ENCODE data around the gene SOX1. TPM values are rescaled to one million over a fixed set of nuclear protein-coding genes. Genes with fewer than 3 reads are reported as not detected.

SOX1 gene
- total and polyA plus RNA-seq, 3 experiments from 2014 or later, result not detected

DNA sequence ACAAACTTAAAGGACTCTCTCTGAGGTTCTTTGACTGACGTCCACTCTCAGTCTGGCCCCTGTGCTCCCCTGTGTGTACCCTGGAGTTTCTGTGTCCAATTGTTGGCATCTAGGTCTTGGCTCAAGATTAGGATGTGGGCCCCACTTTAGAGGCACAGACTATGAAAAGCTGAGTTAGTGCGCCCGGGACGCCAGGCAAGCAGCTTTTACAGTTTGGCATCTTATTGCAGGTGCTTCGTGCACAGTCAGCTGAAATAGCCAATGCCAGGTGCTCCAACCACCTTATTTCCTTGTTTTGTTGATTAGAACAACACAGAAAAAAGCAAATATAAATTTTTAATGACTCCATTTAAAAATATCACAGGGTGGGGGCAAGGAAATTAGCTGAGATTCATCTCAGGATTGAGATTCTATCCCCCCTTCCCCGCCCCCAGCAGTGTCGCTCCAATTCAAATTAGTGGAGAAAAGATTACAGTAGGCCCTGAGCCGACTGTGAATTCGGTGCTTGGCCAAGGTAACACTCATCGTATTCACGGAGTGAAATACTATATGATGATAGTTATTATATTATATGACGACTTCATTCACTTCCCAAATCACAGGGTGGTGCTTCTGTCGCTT is 4.3 kb downstream of the SOX1 start:
- DNase-seq, result no peak
- H3K27me3 ChIP-seq (ENCODE audit: insufficient read depth, low read length, poor library complexity, severe bottlenecking), result peaks cover 37% of the 10 kb centered on the region
- CTCF ChIA-PET, result no interaction called here

DNA sequence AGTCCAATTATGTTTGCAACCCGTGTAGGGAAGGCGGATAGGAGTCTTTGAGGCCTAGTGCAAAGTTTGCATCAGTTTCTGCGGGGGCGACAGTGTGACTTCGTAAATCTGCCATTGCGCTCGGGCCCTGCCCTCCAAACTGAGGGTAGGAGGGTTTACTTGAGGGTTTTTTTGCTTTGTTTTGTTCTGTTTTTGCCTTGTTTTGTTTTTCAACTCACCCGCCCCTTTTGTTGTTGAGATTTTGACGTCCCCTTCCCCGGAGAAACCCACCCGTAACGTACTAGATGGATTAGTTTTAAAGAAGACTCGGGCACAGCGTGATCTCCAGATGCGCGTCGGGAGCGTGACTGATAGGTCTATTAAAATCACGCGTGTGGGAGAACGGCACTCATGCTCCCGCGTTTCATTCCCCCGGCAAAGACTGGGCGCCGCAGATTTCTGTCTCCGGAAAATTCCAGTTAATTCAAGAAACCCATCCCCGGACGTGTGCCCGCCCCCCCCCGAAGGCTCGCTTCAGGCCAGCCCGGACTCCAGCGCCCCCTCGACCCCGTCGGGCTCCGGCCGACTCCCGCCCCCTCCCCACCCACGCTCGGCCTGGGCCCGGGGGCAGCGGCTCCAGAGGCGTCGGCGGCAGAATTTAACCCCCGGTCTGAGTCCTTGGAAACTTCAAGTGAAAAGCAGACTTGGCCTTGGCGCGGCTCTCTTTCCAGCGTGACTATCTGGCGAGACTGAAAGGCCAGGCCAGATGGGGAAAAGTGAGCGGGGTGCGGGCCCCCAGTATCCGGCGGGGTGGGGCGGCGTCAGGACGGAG is 5.0 kb downstream of the SOX1 start:
- Histone ChIP-seq H3K36me3 (ENCODE audit: insufficient read depth, low read length) (no peaks in the 10 kb centered on the region), H3K27ac (ENCODE audit: low read depth, low read length) (no peak overlapping the region), H3K27me3 (ENCODE audit: insufficient read depth, low read length, poor library complexity, severe bottlenecking) (peaks cover 41% of the 10 kb centered on the region), H3K9me3 (ENCODE audit: low read length) (no peaks in the 10 kb centered on the region), H3K4me3 (ENCODE audit: low read length) (no peak overlapping the region), H3K4me1 (ENCODE audit: insufficient read depth, low read length) (no peaks in the 10 kb centered on the region)
- Mint-ChIP-seq H3K27ac (peak overlapping the region in 1 of 8 donors; percentile 2), H3K9me3 (peaks cover 6 to 42% (median 20%) of the 10 kb centered on the region in 5 donors), H3K36me3 (peaks cover 0 to 4% (median 2%) of the 10 kb centered on the region in 3 donors), H3K4me1 (peaks cover 1 to 15% (median 5%) of the 10 kb centered on the region in 3 donors), H3K27me3 (peaks cover 57 to 65% of the 10 kb centered on the region in 2 donors), H3K4me3 (peak overlapping the region in 1 of 7 donors; percentile 51)
- DNase-seq, result no peak
- POLR2A ChIA-PET, result no interaction called here
- CTCF ChIA-PET, result no interaction called here

More for the DNA sequence above, 4.3 kb downstream of the SOX1 start:
- H3K4me3 ChIP-seq (ENCODE audit: low read length), result no peak overlapping the region
- Mint-ChIP-seq H3K4me3 (peak overlapping the region in 1 of 7 donors; percentile 51), H3K27me3 (peaks cover 57 to 60% of the 10 kb centered on the region in 2 donors), H3K9me3 (peaks cover 6 to 42% (median 20%) of the 10 kb centered on the region in 5 donors), H3K4me1 (peaks cover 1 to 15% (median 5%) of the 10 kb centered on the region in 3 donors), H3K36me3 (peaks cover 0 to 4% (median 2%) of the 10 kb centered on the region in 3 donors), H3K27ac (peak overlapping the region in 2 of 8 donors; percentile 2 to 27)
- H3K36me3 ChIP-seq (ENCODE audit: insufficient read depth, low read length), result no peaks in the 10 kb centered on the region
- H3K27ac ChIP-seq (ENCODE audit: low read depth, low read length), result no peak overlapping the region
- H3K4me1 ChIP-seq (ENCODE audit: insufficient read depth, low read length), result peaks cover under 1% of the 10 kb centered on the region
- POLR2A ChIA-PET, result no interaction called here
- no peaks in the 10 kb centered on the region for H3K9me3 ChIP-seq (ENCODE audit: low read length)

GRCh38 chr13:112072534-112073244 is 5.7 kb downstream of the SOX1 start:
- Mint-ChIP-seq H3K36me3 (peaks cover 0 to 4% (median 2%) of the 10 kb centered on the region in 3 donors), H3K4me1 (peaks cover 1 to 15% (median 5%) of the 10 kb centered on the region in 3 donors), H3K9me3 (peaks cover 6 to 42% (median 20%) of the 10 kb centered on the region in 5 donors), H3K4me3 (no peak overlapping the region), H3K27me3 (peaks cover 57 to 67% of the 10 kb centered on the region in 2 donors), H3K27ac (no peak overlapping the region)
- Histone ChIP-seq H3K4me1 (ENCODE audit: insufficient read depth, low read length) (no peaks in the 10 kb centered on the region), H3K4me3 (ENCODE audit: low read length) (no peak overlapping the region), H3K36me3 (ENCODE audit: insufficient read depth, low read length) (no peaks in the 10 kb centered on the region), H3K9me3 (ENCODE audit: low read length) (no peaks in the 10 kb centered on the region), H3K27me3 (ENCODE audit: insufficient read depth, low read length, poor library complexity, severe bottlenecking) (peaks cover 42% of the 10 kb centered on the region), H3K27ac (ENCODE audit: low read depth, low read length) (no peak overlapping the region)
- no peak for DNase-seq
- CTCF ChIA-PET, result no interaction called here
- POLR2A ChIA-PET, result no interaction called here

GRCh38 chr13:112073245-112074138 is 6.5 kb downstream of the SOX1 start:
- H3K27ac Mint-ChIP-seq, result no peak overlapping the region

DNA sequence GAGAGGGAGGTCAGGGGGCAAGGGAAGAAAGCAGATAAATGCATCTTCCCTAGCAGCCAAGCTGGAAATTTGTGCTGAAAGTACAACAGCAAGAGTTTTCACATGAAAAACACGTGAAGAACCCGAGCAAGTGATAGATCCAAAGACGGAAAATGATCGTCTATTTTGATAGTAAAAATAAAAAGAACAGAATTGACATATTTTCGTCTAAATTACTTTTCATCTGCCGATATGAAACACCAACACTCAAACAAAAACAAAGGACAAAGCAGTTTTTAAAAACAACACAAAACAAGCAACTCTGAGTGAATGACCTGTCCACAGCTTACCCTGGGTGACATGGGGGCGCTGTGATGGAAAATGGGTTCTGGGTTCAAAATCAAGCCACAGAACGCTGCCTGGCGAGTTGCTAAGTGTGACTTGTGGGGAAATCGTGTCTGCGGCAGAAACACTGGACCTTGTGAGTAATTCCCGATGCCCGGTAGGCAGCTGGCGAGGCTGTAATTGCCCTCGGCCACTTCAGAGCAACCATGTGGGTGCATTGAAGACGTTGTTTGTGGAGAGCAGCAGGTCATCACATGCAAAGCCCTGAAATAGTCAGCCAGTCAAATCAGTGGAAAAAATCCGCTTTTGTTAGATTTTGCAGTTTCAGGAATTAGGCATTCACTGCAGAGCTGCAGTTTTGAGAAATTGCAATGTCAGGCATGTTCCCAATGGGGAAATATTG is 7.4 kb downstream of the SOX1 start:
- Histone ChIP-seq H3K4me3 (ENCODE audit: low read length) (no peak overlapping the region), H3K27me3 (ENCODE audit: insufficient read depth, low read length, poor library complexity, severe bottlenecking) (peaks cover 54% of the 10 kb centered on the region), H3K36me3 (ENCODE audit: insufficient read depth, low read length) (no peaks in the 10 kb centered on the region), H3K4me1 (ENCODE audit: insufficient read depth, low read length) (no peaks in the 10 kb centered on the region), H3K27ac (ENCODE audit: low read depth, low read length) (no peak overlapping the region), H3K9me3 (ENCODE audit: low read length) (no peaks in the 10 kb centered on the region)
- peaks cover 4 to 36% (median 15%) of the 10 kb centered on the region in 5 donors for H3K9me3 Mint-ChIP-seq
- H3K27ac Mint-ChIP-seq, result peak overlapping the region in 1 of 8 donors; percentile 9
- peaks cover 0 to 10% (median 2%) of the 10 kb centered on the region in 3 donors for H3K4me1 Mint-ChIP-seq
- no peak for DNase-seq
- ChIA-PET CTCF (no interaction called here), POLR2A (no interaction called here)
- peaks cover 56 to 62% of the 10 kb centered on the region in 2 donors for H3K27me3 Mint-ChIP-seq
- peaks cover 0 to 4% (median 2%) of the 10 kb centered on the region in 3 donors for H3K36me3 Mint-ChIP-seq
- no peak overlapping the region for H3K4me3 Mint-ChIP-seq

More at GRCh38 chr13:112073245-112074138, 6.5 kb downstream of the SOX1 start:
- ChIA-PET CTCF (no interaction called here), POLR2A (no interaction called here)
- peaks cover 0 to 4% (median 2%) of the 10 kb centered on the region in 3 donors for H3K36me3 Mint-ChIP-seq
- peaks cover 62 to 67% of the 10 kb centered on the region in 2 donors for H3K27me3 Mint-ChIP-seq
- H3K9me3 ChIP-seq (ENCODE audit: low read length), result no peaks in the 10 kb centered on the region
- H3K36me3 ChIP-seq (ENCODE audit: insufficient read depth, low read length), result no peaks in the 10 kb centered on the region
- H3K4me1 ChIP-seq (ENCODE audit: insufficient read depth, low read length), result no peaks in the 10 kb centered on the region
- peaks cover 6 to 42% (median 20%) of the 10 kb centered on the region in 5 donors for H3K9me3 Mint-ChIP-seq
- no peak overlapping the region for H3K27ac ChIP-seq (ENCODE audit: low read depth, low read length)
- H3K27me3 ChIP-seq (ENCODE audit: insufficient read depth, low read length, poor library complexity, severe bottlenecking), result peaks cover 50% of the 10 kb centered on the region
- peaks cover 1 to 15% (median 5%) of the 10 kb centered on the region in 3 donors for H3K4me1 Mint-ChIP-seq
- H3K4me3 ChIP-seq (ENCODE audit: low read length), result no peak overlapping the region
- DNase-seq, result no peak
- peak overlapping the region in 1 of 7 donors; percentile 40 for H3K4me3 Mint-ChIP-seq

DNA sequence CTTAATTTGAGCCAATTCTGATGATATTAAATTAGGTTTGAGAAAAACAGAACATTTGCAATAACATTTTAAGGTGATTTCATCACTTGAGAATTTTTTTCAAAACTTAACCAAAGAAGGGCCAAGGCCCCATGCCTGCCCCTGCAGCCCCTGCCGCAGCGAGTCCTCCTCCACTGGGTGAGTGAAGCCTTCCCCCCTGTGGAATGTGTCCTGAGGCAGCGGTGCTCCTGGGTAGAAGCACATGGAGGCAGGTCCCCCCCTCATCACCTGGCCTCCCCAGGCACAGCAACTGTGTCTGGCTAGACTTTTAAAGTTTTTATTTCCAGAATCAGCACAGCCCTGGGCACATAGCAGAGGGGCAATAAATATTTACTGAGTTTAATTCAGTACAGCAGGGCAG is 10.8 kb downstream of the SOX1 start:
- DNase-seq, result no peak
- peaks cover 36% of the 10 kb centered on the region for H3K27me3 ChIP-seq (ENCODE audit: insufficient read depth, low read length, poor library complexity, severe bottlenecking)
- no peak overlapping the region for H3K4me3 Mint-ChIP-seq
- CTCF ChIA-PET, result no interaction called here
- no peak overlapping the region for H3K27ac Mint-ChIP-seq
- POLR2A ChIA-PET, result no interaction called here
- peaks cover 0 to 8% (median 0%) of the 10 kb centered on the region in 3 donors for H3K4me1 Mint-ChIP-seq
- no peak overlapping the region for H3K4me3 ChIP-seq (ENCODE audit: low read length)
- peaks cover 0 to 21% (median under 1%) of the 10 kb centered on the region in 5 donors for H3K9me3 Mint-ChIP-seq
- peaks cover 30 to 40% of the 10 kb centered on the region in 2 donors for H3K27me3 Mint-ChIP-seq
- no peak overlapping the region for H3K27ac ChIP-seq (ENCODE audit: low read depth, low read length)
- no peaks in the 10 kb centered on the region for H3K4me1 ChIP-seq (ENCODE audit: insufficient read depth, low read length)
- no peaks in the 10 kb centered on the region for H3K36me3 ChIP-seq (ENCODE audit: insufficient read depth, low read length)
- no peaks in the 10 kb centered on the region for H3K9me3 ChIP-seq (ENCODE audit: low read length)
- peaks cover 0 to 3% (median 0%) of the 10 kb centered on the region in 3 donors for H3K36me3 Mint-ChIP-seq

DNA sequence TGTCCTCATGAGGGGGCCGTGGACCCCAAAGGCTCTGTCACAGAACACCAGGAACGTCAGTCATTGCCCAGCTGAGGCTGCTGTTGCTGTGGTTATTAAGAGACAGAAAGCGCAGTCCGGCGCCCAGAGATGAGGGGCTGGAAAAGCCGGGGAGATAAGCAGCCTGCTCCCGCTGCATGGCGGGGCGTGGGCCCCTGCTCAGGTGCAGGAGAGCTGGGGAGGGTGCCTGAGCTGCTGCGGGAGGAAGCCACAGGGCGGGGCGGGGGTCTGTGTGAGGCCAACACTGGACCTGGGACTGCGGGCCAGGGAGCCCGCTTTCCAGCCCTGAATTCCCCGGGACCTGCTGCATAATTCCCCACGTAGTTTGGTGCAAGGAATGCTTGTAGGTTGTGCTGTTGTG is 11.3 kb downstream of the SOX1 start:
- no peak for DNase-seq
- no peak overlapping the region for H3K27ac Mint-ChIP-seq
- peaks cover 0 to 22% (median 5%) of the 10 kb centered on the region in 5 donors for H3K9me3 Mint-ChIP-seq
- CTCF ChIA-PET, result no interaction called here
- Histone ChIP-seq H3K9me3 (ENCODE audit: low read length) (no peaks in the 10 kb centered on the region), H3K27me3 (ENCODE audit: insufficient read depth, low read length, poor library complexity, severe bottlenecking) (peaks cover 36% of the 10 kb centered on the region), H3K4me3 (ENCODE audit: low read length) (no peak overlapping the region), H3K4me1 (ENCODE audit: insufficient read depth, low read length) (no peaks in the 10 kb centered on the region), H3K27ac (ENCODE audit: low read depth, low read length) (no peak overlapping the region), H3K36me3 (ENCODE audit: insufficient read depth, low read length) (no peaks in the 10 kb centered on the region)
- H3K36me3 Mint-ChIP-seq, result peaks cover 0 to 3% (median 0%) of the 10 kb centered on the region in 3 donors
- peaks cover 0 to 8% (median 0%) of the 10 kb centered on the region in 3 donors for H3K4me1 Mint-ChIP-seq
- H3K4me3 Mint-ChIP-seq, result no peak overlapping the region
- peaks cover 30 to 42% of the 10 kb centered on the region in 2 donors for H3K27me3 Mint-ChIP-seq
- POLR2A ChIA-PET, result no interaction called here
